HepG2 (cell line): Measurements from ENCODE around the gene TBC1D16. TPM values are rescaled to one million over a fixed set of nuclear protein-coding genes. Genes with fewer than 3 reads are reported as not detected.

Source experiments
- PHF5A ChIP-seq: IDR thresholded peaks from one replicate; pipeline ENCODE4 v1.6.1; 2018; ENCODE audit warnings: low read depth, missing genetic modification reagents; ENCODE audit not compliant: unreplicated experiment
- RFX3 ChIP-seq: IDR thresholded peaks from 2 replicates; pipeline ENCODE4 v1.6.1; 2016; ENCODE audit warnings: missing biosample characterization, missing genetic modification reagents
- SMAD3 ChIP-seq: sonication (generic); formaldehyde crosslinking; IDR thresholded peaks from 2 replicates; pipeline ENCODE4 v1.4.0; 2020; ENCODE audit warnings: missing genetic modification reagents
- SMYD3 ChIP-seq: sonication (generic); formaldehyde crosslinking; IDR thresholded peaks from 2 replicates; pipeline ENCODE4 v1.8.1; 2023; ENCODE audit warnings: mild to moderate bottlenecking, missing genetic modification reagents
- ZBTB10 ChIP-seq: sonication (generic); formaldehyde crosslinking; IDR thresholded peaks from 2 replicates; pipeline ENCODE4 v1.4.0; 2020; ENCODE audit warnings: missing genetic modification reagents, borderline replicate concordance
- ZNF205 ChIP-seq: IDR thresholded peaks from 2 replicates; pipeline ENCODE4 v1.6.1; 2018; ENCODE audit warnings: missing biosample characterization, missing genetic modification reagents
- ZNF235 ChIP-seq: sonication (generic); formaldehyde crosslinking; IDR thresholded peaks from 2 replicates; pipeline ENCODE4 v1.8.1; 2023; ENCODE audit warnings: mild to moderate bottlenecking, missing genetic modification reagents, borderline replicate concordance
- ZNF678 ChIP-seq: sonication (generic); formaldehyde crosslinking; IDR thresholded peaks from 2 replicates; pipeline ENCODE4 v1.4.0; 2020; ENCODE audit warnings: mild to moderate bottlenecking, missing genetic modification reagents
- polyA plus RNA-seq, 8 experiments: library from polyadenylated mRNA; depleted of rRNA in 3 of 8; stranded (reverse) in 7 of 8; unstranded in 1 of 8; fragments of >200 nt; fragmentation: Illumina TruSeq in 4 of 8; extraction: Trizol in 4 of 8; gene quantifications; 2 replicates each; pipeline versions ENCODE4 v1.2.1 to v1.2.3, GENCODE V29; 2011 to 2016; ENCODE audit warnings: low read depth in 4 of 8, missing spikeins in 1 of 8, mixed read lengths in 1 of 8; ENCODE audit not compliant: insufficient read depth in 1 of 8
- total RNA-seq, 5 experiments: library from RNA; depleted of rRNA; stranded (reverse); fragments of >200 nt; fragmentation: Illumina TruSeq; extraction: Trizol; gene quantifications; 2 replicates each; pipeline ENCODE4 v1.2.3, GENCODE V29; 2016; ENCODE audit warnings: low read depth in 1 of 5
- TF ChIP-seq, protein P1 (sequence below): sonication (generic); formaldehyde crosslinking; IDR thresholded peaks from 2 replicates; pipeline ENCODE4 v1.5.1; 2020; ENCODE audit warnings: missing genetic modification reagents, mild to moderate bottlenecking, borderline replicate concordance
- TF ChIP-seq, protein P2 (sequence below): IDR thresholded peaks from 2 replicates; pipeline ENCODE4 v1.6.1; 2012; ENCODE audit warnings: low read length, improper control_type of control experiment
- TF ChIP-seq, protein P3 (sequence below): sonication (generic); formaldehyde crosslinking; IDR thresholded peaks from 2 replicates; pipeline ENCODE4 v1.9.0; 2021; ENCODE audit warnings: mild to moderate bottlenecking, missing genetic modification reagents

TBC1D16 gene
- total and polyA plus RNA-seq, 2 of the 13 experiments (the other 11 are each of a cell fraction or from before 2014, with no cell fraction given) = 14.9 to 24.9 TPM

- TF ChIP-seq ZNF678 (CRISPR knock-in tag) = no peak; the same call in 1 of the 2 replicates
- TF ChIP-seq ZBTB10 (CRISPR knock-in tag) = no peak; the same call in 1 of the 2 replicates
- TF ChIP-seq SMAD3 = no peak
- TF ChIP-seq, protein P1, sequence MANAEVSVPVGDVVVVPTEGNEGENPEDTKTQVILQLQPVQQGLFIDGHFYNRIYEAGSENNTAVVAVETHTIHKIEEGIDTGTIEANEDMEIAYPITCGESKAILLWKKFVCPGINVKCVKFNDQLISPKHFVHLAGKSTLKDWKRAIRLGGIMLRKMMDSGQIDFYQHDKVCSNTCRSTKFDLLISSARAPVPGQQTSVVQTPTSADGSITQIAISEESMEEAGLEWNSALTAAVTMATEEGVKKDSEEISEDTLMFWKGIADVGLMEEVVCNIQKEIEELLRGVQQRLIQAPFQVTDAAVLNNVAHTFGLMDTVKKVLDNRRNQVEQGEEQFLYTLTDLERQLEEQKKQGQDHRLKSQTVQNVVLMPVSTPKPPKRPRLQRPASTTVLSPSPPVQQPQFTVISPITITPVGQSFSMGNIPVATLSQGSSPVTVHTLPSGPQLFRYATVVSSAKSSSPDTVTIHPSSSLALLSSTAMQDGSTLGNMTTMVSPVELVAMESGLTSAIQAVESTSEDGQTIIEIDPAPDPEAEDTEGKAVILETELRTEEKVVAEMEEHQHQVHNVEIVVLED (CRISPR knock-in tag) = no peak
- TF ChIP-seq, protein P2, sequence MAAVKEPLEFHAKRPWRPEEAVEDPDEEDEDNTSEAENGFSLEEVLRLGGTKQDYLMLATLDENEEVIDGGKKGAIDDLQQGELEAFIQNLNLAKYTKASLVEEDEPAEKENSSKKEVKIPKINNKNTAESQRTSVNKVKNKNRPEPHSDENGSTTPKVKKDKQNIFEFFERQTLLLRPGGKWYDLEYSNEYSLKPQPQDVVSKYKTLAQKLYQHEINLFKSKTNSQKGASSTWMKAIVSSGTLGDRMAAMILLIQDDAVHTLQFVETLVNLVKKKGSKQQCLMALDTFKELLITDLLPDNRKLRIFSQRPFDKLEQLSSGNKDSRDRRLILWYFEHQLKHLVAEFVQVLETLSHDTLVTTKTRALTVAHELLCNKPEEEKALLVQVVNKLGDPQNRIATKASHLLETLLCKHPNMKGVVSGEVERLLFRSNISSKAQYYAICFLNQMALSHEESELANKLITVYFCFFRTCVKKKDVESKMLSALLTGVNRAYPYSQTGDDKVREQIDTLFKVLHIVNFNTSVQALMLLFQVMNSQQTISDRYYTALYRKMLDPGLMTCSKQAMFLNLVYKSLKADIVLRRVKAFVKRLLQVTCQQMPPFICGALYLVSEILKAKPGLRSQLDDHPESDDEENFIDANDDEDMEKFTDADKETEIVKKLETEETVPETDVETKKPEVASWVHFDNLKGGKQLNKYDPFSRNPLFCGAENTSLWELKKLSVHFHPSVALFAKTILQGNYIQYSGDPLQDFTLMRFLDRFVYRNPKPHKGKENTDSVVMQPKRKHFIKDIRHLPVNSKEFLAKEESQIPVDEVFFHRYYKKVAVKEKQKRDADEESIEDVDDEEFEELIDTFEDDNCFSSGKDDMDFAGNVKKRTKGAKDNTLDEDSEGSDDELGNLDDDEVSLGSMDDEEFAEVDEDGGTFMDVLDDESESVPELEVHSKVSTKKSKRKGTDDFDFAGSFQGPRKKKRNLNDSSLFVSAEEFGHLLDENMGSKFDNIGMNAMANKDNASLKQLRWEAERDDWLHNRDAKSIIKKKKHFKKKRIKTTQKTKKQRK = no peak
- no peak; the same call in 1 of the 2 replicates for TF ChIP-seq SMYD3 (CRISPR knock-in tag)
- TF ChIP-seq, protein P3, sequence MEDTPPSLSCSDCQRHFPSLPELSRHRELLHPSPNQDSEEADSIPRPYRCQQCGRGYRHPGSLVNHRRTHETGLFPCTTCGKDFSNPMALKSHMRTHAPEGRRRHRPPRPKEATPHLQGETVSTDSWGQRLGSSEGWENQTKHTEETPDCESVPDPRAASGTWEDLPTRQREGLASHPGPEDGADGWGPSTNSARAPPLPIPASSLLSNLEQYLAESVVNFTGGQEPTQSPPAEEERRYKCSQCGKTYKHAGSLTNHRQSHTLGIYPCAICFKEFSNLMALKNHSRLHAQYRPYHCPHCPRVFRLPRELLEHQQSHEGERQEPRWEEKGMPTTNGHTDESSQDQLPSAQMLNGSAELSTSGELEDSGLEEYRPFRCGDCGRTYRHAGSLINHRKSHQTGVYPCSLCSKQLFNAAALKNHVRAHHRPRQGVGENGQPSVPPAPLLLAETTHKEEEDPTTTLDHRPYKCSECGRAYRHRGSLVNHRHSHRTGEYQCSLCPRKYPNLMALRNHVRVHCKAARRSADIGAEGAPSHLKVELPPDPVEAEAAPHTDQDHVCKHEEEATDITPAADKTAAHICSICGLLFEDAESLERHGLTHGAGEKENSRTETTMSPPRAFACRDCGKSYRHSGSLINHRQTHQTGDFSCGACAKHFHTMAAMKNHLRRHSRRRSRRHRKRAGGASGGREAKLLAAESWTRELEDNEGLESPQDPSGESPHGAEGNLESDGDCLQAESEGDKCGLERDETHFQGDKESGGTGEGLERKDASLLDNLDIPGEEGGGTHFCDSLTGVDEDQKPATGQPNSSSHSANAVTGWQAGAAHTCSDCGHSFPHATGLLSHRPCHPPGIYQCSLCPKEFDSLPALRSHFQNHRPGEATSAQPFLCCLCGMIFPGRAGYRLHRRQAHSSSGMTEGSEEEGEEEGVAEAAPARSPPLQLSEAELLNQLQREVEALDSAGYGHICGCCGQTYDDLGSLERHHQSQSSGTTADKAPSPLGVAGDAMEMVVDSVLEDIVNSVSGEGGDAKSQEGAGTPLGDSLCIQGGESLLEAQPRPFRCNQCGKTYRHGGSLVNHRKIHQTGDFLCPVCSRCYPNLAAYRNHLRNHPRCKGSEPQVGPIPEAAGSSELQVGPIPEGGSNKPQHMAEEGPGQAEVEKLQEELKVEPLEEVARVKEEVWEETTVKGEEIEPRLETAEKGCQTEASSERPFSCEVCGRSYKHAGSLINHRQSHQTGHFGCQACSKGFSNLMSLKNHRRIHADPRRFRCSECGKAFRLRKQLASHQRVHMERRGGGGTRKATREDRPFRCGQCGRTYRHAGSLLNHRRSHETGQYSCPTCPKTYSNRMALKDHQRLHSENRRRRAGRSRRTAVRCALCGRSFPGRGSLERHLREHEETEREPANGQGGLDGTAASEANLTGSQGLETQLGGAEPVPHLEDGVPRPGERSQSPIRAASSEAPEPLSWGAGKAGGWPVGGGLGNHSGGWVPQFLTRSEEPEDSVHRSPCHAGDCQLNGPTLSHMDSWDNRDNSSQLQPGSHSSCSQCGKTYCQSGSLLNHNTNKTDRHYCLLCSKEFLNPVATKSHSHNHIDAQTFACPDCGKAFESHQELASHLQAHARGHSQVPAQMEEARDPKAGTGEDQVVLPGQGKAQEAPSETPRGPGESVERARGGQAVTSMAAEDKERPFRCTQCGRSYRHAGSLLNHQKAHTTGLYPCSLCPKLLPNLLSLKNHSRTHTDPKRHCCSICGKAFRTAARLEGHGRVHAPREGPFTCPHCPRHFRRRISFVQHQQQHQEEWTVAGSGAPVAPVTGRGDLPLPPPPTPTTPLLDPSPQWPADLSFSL (CRISPR knock-in tag) = no peak
- TF ChIP-seq PHF5A (CRISPR knock-in tag) = no peak
- no peak for TF ChIP-seq ZNF235 (CRISPR knock-in tag)
- TF ChIP-seq ZNF205 = no peak
- TF ChIP-seq RFX3 (CRISPR knock-in tag) = no peak
Observed at GRCh38 chr17:79992649-79993389, 42.9 kb downstream of the TBC1D16 start (continued).
